ENCODE measurements around the gene RGMA. TPM values are rescaled to one million over a fixed set of nuclear protein-coding genes. Genes with fewer than 3 reads are reported as not detected.

The RGMA gene
- total and polyA plus RNA-seq, 2 donors (not counting 3 experiments of a cell fraction or from before 2014, with no cell fraction given): 0.06 to 0.13 TPM

GRCh38 chr15:92992720-92993119 lies 96.3 kb downstream of the RGMA start:
- DNase-seq (ENCODE audit: low read depth, low spot score): no peak
- BruUV-seq (replicated peaks): no TSS peak
- CTCF ChIA-PET: interaction anchor here (1.8 kb wide), 1 partner anchor 195 kb away, joined by 6 read pairs; no protein-coding TSS in a partner anchor
- POLR2A ChIA-PET: no interaction called here
- H3K9me1 ChIP-seq (replicated peaks; ENCODE audit: control insufficient read depth, extremely low read depth, insufficient read depth, low read length): no peaks in the 10 kb centered on the region
- TF ChIP-seq MAX (IDR thresholded peaks at IDR 0.05; ENCODE audit: insufficient read depth, insufficient read length) (no peak), JUN (IDR thresholded peaks at IDR 0.05; ENCODE audit: borderline replicate concordance, insufficient read depth, insufficient read length, low read depth) (no peak)
- H3K27me3 ChIP-seq (ENCODE audit: control insufficient read depth in 2 of 2, insufficient read depth in 2 of 2, low read length in 2 of 2): no peaks in the 10 kb centered on the region
- no peak overlapping the region for H3K27ac ChIP-seq (ENCODE audit: insufficient read depth, low read depth, low read length)
- no peak overlapping the region for H3K4me2 ChIP-seq (ENCODE audit: insufficient read depth, low read length)
- H4K20me1 ChIP-seq (replicated peaks; ENCODE audit: control insufficient read depth, extremely low read depth, insufficient read depth, low read length): peaks cover 7% of the 10 kb centered on the region
- H3K9me3 ChIP-seq (replicated peaks; ENCODE audit: control insufficient read depth, insufficient read depth, low read length): no peaks in the 10 kb centered on the region
- no peak overlapping the region for H2AFZ ChIP-seq (ENCODE audit: low read depth, low read length)
- no peak overlapping the region for H3K4me3 ChIP-seq (replicated peaks in 1 of 3; ENCODE audit: insufficient read depth in 1 of 3, low read depth in 1 of 3, low read length in 3 of 3)
- FAIRE-seq: no peak
- H3K4me1 ChIP-seq (ENCODE audit: control insufficient read depth, extremely low read depth, insufficient read depth, low read length): no peaks in the 10 kb centered on the region
- dilution Hi-C loops (cut with MboI; ENCODE audit: extremely low pct_ligation_motif_present, low sequenced_read_pairs) (loop anchor here (10.0 kb wide), 1 partner anchor 48 kb away; no protein-coding TSS in a partner anchor), intact Hi-C loops (cut with micrococcal nuclease) (no loop called here)
- peaks cover 29% of the 10 kb centered on the region for H3K79me2 ChIP-seq (ENCODE audit: control insufficient read depth, insufficient read depth, low read length)
- no peak overlapping the region for H3K9ac ChIP-seq (replicated peaks; ENCODE audit: extremely low read depth, insufficient read depth, low read length)
- H3K36me3 ChIP-seq (ENCODE audit: control insufficient read depth in 2 of 2, extremely low read depth in 1 of 2, insufficient read depth in 2 of 2, low read length in 2 of 2): peaks cover 37 to 46% of the 10 kb centered on the region in 2 experiments

GRCh38 chr15:92990031-92990430 lies 99.0 kb downstream of the RGMA start:
- no peaks in the 10 kb centered on the region for H3K9me1 ChIP-seq (replicated peaks; ENCODE audit: control insufficient read depth, extremely low read depth, insufficient read depth, low read length)
- no peak overlapping the region for H3K9ac ChIP-seq (replicated peaks; ENCODE audit: extremely low read depth, insufficient read depth, low read length)

More at GRCh38 chr15:92990031-92990430, 99.0 kb downstream of the RGMA start:
- no peaks in the 10 kb centered on the region for H3K4me1 ChIP-seq (ENCODE audit: control insufficient read depth, extremely low read depth, insufficient read depth, low read length)
- H3K4me3 ChIP-seq (replicated peaks in 1 of 3; ENCODE audit: insufficient read depth in 1 of 3, low read depth in 1 of 3, low read length in 3 of 3): no peak overlapping the region
- dilution Hi-C loops (cut with MboI; ENCODE audit: extremely low pct_ligation_motif_present, low sequenced_read_pairs) (loop anchor here (10.0 kb wide), 1 partner anchor 45 kb away; no protein-coding TSS in a partner anchor), intact Hi-C loops (cut with micrococcal nuclease) (no loop called here)
- H2AFZ ChIP-seq (ENCODE audit: low read depth, low read length): no peak overlapping the region
- no peak for TF ChIP-seq GATA2 (IDR thresholded peaks at IDR 0.05; ENCODE audit: insufficient read depth, insufficient read length, low read depth, low read length)
- no peak for TF ChIP-seq MYC (IDR thresholded peaks at IDR 0.05; ENCODE audit: low read depth, low read length)
- TF ChIP-seq MAX (IDR thresholded peaks at IDR 0.05; ENCODE audit: insufficient read depth, insufficient read length): no peak
- TF ChIP-seq FOS (IDR thresholded peaks at IDR 0.05; ENCODE audit: borderline replicate concordance, insufficient read depth, low read length): no peak
- TF ChIP-seq EZH2 (IDR thresholded peaks at IDR 0.05; ENCODE audit: borderline replicate concordance, low read depth, low read length, severe bottlenecking): no peak
- TF ChIP-seq POLR2AphosphoS5 (IDR thresholded peaks at IDR 0.05; ENCODE audit: insufficient read depth, low read depth, low read length): no peak
- no peak for TF ChIP-seq CTCF (IDR thresholded peaks at IDR 0.05; ENCODE audit: extremely low read depth in 1 of 2, insufficient read depth in 1 of 2, low read depth in 1 of 2, low read length in 2 of 2)
- no peak for TF ChIP-seq POLR2A (IDR thresholded peaks at IDR 0.05; ENCODE audit: low read depth, low read length)
- TF ChIP-seq JUN (IDR thresholded peaks at IDR 0.05; ENCODE audit: borderline replicate concordance, insufficient read depth, insufficient read length, low read depth): no peak
- no peaks in the 10 kb centered on the region for H3K9me3 ChIP-seq (replicated peaks; ENCODE audit: control insufficient read depth, insufficient read depth, low read length)
- H3K4me2 ChIP-seq (ENCODE audit: insufficient read depth, low read length): no peak overlapping the region
- H3K36me3 ChIP-seq (ENCODE audit: control insufficient read depth in 2 of 2, extremely low read depth in 1 of 2, insufficient read depth in 2 of 2, low read length in 2 of 2): peaks cover 31 to 45% of the 10 kb centered on the region in 2 experiments
- H3K79me2 ChIP-seq (ENCODE audit: control insufficient read depth, insufficient read depth, low read length): peaks cover 37% of the 10 kb centered on the region
- no peak overlapping the region for H3K27ac ChIP-seq (ENCODE audit: insufficient read depth, low read depth, low read length)
- no TSS peak for BruUV-seq (replicated peaks)
- CTCF ChIA-PET: interaction anchor here (1.8 kb wide), 1 partner anchor 193 kb away, joined by 4 read pairs; no protein-coding TSS in a partner anchor
- DNase-seq (ENCODE audit: low read depth, low spot score) (no peak), FAIRE-seq (no peak)
- POLR2A ChIA-PET: no interaction called here
- no peaks in the 10 kb centered on the region for H3K27me3 ChIP-seq (ENCODE audit: control insufficient read depth in 2 of 2, insufficient read depth in 2 of 2, low read length in 2 of 2)
- H4K20me1 ChIP-seq (replicated peaks; ENCODE audit: control insufficient read depth, extremely low read depth, insufficient read depth, low read length): peaks cover 5% of the 10 kb centered on the region
